HG03045 (cell line): ENCODE data around the gene TIMM44.
"Not testable (repeated sequence)": the region's sequence is repeated elsewhere in the genome, so short reads cannot be mapped to it uniquely, and the experiment has no call there.

Experiments
- ATAC-seq: cut with Tn5 transposase; IDR thresholded peaks from one replicate; pipeline ENCODE4 v1.9.1; 2021; ENCODE audit warnings: mild to moderate bottlenecking, moderate library complexity; ENCODE audit not compliant: unreplicated experiment

The TIMM44 gene

GRCh38 chr19:7977021-7977722 lies 33.7 kb upstream of the TIMM44 start:
- no peak for ATAC-seq

- no peak for ATAC-seq
Observed at GRCh38 chr19:7976461-7976860, 33.0 kb upstream of the TIMM44 start.

DNA sequence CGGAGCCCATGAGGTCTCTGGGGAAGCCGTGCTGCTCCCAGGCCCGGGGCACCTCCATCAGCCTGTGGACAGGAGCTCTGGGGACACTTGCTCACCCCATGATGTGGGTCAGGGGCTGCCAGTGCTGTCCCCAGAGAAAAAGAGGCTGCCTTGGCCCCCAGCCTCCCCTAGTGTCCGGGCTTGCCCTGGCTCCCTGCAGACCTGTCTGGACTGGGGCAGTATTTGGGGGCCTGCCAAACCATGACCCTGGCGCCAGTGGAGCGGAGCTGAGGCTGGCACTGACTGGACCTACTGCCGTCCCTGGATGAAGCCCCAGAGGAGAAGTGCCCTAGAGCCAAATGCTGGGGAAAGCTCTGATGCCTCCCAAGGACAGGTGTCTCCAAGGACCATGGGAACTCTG lies 31.6 kb upstream of the TIMM44 start:
- no peak for ATAC-seq

DNA sequence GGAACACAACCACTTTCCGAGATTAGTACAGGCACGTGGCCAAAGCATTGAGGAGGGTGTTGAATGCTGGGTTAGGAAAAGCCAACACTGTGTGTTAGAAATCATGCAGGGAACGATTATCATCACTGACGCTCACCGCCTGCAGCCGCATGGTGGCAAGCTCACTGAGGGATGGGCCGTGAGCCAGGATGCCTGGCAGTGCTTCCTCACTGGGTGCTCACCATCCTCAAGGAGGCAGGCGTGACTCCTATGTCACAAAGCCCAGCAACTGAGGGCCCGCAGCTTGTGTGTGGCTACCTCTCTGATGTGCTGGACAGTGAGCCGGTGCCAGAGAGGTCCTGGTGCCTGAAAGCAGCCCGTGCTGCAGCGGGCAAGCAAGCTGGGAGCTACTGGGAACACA lies 30.4 kb upstream of the TIMM44 start:
- no peak for ATAC-seq

DNA sequence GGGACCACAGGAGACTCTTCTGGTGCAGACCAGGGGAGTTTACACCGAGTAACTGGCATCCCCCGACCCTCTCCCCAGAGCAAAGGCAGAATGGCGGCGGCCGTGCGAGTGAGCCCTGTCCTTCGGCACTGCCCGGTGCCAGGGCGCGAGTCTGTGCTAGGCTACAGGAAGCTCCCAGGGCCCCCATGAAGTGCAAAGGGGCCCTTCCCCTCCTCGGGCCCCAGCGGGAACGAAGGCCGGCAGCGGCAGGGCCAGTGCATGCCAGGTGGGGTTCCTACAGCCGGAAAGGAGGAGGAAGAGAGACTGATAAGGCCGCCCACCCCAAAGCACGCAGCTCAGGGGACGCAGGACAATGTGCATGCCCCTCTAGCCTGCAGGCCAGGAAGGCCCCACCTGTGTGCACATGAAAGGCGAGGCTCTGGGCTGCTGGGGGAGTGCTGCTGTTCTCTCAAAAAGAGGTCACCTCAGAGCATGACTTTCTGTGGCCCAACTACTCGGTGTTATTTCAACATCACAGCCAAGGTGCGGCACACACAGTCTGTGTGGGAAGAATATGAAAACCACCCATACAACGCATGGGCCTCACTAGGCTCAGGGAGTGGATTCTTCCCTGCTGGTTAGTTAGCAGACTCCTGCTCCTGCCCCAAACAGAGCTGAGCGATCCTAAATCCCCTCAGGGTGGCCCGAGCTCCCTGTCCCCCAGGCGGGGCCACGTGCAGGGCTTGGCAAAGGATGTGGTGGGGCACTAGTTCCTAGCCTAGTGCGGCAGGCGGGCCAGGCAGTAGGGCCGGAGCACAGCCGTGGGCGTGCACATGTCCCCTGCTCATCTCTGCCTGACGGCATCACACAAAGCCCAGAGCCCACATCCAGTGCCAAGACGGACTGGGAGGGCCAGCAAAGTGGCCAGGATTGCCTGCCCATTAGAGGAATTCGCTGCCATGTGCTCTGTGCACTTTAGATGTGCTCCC lies 28.4 kb upstream of the TIMM44 start:
- no peak for ATAC-seq

DNA sequence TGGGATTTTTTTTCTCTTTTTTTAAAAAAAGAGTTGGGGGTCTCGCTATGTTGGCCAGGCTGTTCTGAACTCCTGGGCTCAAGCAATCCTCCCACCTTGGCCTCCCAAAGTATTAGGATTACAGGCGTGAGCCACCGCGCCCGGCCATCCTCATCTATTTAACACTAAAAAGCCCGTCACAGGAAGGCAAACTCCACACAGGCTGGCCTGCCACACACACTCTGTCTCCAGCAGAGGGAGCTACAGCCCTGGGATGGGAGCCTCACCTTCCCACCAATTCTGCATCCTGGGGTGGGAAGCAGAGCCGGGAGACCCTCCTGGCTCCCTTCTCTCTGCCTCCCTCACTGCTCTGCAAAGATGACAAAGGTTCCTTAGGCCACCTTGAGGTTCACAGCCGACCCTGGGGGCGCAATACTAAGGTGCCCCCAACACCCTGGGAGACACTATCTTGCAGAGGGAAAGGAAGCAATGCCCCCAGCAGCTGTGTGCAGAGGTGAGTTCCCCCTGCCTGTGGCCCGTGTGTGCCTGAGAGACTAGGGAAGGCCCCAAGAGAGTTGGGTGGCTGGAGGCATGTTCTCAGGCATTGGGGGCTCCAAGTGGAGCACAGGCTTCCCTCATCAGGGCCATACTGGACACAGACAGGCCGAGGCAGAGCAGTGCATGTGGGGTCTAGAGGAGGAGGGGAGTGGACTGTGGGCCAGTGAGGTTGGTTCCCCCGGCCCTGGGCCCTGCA lies 27.4 kb upstream of the TIMM44 start:
- ATAC-seq, result no peak

DNA sequence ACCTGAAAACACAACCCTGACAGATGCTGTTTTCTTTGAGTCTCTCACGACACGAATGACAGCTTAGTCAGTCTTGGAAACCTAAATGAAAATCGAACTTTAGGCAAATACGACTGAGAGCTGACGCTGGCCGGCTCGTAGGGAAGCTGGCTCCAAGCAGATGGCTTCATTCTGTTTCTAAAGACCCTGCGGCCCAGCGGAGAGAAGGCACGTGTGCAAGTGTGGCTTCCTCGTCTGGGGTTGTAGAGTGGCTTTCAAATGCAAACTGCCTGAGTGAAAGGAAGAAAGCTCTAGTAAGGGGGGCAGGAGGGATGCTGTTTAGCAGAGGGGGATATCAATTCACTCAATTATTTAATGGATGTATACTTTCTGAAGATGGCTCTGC lies 26.1 kb upstream of the TIMM44 start:
- no peak for ATAC-seq

DNA sequence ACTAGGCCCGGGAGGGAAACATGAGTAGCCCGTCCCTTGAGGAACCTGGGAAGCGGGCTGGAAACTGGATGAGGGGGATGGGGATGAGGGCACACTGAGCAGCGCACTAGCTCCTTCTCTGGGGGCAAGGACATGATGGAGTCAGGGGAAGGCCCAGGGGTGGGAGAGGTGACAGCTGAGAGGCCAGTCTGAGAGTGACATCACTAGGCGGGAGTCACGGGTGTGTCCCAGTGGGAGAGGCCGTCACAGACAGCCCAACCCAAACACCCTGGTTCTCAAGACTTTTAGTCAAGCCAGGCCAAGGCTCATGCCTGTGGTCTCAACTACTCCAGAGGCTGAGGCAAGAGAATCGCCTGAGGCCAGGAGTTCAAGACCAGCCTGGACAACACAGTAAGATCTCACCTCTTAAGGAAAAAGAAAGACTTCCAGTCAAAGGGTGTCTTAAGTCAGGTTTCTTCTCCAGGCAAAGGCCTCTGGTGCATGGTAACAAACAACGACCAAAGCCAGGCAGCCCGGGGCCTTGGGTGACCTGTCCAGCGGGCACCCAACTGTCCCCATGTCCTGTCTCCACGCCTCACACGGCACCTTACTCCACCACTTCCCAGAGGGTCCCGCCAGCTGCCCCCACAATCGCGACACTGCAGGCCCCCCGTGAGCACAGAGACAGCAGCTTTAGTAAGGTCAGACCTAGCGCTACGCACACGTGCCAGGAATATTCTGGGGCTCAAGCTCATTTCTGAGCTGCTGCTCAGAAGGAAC lies 25.5 kb upstream of the TIMM44 start:
- ATAC-seq, result no peak

DNA sequence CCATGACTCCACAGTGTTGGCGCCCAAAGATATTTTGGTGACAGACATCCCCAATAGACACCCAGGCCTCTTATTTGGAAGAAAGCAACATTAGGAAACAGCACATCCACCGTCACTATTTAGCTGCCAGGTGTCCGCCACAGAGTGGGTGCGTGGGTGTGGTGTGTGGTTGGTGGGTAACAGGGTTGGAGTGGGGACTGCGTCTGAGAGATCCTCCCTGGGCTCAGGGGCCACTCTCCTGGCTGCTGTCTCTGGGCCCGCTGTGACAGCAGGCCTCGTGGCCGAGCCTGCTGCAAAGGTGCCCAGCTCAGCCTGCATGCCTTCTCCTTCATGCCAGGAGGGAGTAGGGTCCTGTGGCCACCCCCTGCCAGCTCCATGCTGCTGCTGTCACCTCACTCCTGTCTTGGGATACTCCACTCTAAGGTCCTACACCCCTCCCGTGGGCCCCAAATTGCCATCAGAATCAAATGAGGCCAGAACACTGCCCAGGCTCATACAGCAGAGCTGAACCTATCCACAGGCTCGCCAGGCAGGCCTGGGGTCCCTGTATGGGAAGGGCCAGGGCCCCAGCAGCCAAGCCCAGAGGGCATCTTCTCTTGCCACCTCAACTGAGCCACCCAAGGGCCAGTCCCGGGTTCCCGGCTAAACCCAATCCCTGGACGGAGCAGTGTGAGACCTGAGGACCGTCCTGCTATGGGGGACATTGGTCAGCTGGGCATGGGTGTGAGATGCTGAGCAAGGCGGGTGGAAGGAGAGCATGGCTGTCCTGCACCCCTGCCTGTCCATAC lies 24.7 kb upstream of the TIMM44 start:
- no peak for ATAC-seq

DNA sequence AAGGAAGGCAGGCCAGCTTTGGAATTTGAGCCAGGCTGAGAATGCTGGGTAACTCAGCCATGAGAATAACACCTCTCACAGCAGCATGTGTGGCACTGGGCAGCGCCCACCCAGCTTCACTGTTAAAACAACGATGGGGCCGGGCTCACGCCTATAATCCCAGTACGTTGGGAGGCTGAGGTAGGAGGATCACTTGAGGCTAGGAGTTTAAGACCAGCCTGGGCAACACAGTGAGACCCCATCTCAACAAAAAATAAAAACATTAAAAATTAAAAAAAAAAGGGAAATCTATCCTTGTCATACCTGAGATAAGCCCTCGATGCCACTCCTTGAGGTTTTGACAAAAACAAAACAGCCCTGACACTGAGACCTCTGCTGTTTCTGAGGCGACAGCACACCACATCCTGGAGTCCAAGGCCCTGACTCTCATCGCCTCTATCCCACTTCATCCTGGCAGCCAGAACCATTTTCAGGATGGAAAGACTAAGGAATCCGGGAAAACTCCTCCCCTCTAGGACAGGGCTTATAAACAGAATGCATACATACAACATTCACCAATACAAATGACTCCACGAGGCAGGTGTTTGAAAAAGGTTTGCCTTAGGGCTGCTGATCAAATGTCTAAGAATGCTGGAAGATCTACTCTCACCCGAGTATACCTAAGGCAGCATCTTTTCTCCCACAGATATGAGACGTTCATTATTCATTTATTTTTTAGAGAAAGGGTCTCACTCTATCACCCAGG lies 22.6 kb upstream of the TIMM44 start:
- ATAC-seq, result no peak

DNA sequence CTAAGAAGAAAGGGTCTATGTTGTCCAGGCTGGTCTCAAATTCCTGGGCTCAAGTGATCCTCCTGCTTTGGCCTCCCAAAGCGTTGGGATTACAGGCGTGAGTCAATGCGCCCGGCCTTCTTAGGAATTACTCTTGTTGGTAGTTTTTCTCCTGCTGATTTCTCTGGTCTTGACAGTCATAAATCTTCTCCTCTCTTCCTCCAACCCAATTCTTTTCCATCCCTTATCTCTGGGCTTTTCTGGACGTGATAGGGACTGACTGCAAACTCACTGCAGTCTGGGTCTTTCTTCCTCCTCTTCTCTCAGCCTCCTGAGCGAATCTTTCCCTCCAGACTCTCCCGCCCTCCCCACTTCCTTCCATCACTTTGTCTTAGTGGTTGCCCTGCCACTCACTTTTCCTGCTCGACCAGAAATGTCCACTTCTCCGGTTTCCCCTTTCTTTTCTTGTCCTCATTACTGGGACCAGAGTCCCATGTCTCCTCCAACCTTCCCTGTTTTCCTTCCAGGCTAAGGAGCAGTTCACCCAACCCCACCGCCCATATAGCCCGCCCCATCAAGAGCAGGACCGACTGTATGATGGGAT lies 21.9 kb upstream of the TIMM44 start:
- no peak for ATAC-seq

DNA sequence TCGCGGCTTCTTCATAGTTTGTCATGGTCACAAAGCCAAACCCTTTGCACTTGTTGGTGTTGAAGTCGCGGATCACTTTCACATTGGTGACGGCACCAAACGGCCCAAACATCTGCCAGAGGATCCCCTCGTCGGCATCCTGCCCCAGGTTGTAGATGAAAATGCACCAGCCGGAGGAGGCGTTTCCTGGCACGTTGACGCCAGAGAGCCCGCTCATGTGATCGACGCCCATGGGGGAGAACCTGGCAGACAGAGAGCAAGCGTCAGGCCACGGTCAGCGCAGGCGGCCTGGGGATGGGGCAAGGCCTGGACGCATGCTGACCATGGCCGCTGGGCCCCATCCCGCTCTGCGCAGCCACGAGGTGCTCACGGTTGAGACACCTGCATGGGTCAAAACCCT lies 20.1 kb upstream of the TIMM44 start:
- ATAC-seq, result no peak

DNA sequence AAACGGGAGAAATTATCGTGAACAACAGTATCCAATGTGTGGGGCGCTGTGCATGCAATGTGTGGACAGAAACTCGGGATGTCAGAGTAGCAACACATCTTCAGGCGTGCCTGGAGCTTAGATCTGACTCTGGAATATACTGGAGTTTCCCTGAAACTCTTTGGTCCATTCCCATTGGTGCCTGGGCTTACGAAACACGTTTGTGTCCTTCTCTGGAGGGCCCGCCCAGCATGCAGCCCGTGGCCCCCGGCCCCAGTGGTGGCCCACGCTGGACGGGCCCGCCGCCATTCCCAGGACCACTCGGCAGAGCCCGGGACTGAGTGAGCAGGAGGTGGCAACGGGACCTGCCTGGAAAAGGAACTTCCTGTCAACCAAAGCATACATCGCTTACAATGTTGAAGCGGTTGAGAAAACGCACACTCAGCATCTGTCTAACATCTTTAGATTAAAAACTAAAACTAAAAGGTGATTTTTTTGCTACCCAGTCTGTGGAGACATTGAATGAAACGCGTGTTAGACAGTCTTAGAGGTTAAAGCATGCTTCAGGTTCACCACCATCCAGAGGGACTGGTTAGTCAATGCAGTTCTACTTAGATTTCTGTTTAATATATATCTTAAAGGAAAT lies 19.3 kb upstream of the TIMM44 start:
- ATAC-seq, result no peak

GRCh38 chr19:7961920-7962626 lies 18.6 kb upstream of the TIMM44 start:
- ATAC-seq, result no peak

DNA sequence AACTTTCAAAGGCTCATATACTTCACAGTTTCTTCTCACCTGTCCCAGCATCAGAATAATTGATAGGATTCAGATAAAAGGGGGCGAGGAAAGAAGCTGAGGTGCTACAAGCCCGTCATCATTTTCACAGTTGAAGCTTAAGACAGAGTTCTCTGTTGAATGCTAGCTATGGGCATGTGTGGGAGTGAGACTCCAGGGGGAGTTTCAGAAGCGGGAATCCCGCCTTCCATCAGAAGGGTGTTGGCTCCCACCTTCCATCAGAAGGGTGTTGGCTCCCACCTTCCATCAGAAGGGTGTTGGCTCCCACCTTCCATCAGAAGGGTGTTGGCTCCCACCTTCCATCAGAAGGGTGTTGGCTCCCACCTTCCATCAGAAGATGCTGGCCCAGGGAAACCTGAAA lies 17.6 kb upstream of the TIMM44 start:
- not testable (repeated sequence) for ATAC-seq

DNA sequence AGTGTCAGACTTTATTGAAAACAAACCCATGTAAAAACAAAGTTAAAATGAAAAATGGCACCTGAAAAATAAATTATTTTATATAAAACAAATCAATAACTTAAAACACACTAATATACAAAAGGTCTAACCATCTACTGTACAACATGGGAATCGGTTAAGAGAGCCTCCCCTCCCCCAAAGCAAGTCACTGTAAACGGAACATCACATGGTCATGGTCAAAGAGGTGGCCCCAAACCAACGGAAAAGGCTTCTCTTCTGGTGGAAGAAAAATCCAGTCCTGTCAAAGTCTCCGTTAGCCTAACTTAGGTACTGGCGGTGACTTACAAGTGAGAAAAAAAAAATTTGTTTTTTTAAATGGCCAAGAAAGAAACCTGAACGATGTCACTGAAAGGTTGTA lies 15.7 kb upstream of the TIMM44 start:
- ATAC-seq, result no peak

DNA sequence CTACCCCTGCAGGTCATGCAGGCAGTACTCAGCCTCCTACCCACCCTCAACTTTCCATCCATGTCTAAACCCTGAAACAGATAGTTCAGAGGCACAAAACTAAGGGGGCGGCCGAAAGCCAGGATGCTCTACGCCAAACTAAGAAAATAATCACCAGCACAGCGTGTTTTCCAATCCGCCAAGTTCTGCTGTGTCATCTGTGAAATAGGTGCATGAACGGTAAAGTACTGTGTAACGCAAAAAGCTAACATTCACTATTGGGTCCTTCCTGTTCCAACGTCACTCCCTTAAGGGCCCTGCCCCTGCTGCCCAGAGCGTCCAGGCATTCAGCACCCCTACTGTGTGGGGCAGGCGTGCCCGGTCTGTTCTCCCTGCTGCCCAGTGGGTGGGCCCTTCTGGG lies 12.2 kb upstream of the TIMM44 start:
- ATAC-seq, result no peak

GRCh38 chr19:7953576-7953975 lies 10.1 kb upstream of the TIMM44 start:
- no peak for ATAC-seq
